Esophagus squamous epithelium (tissue), 5 donors: ENCODE measurements around the gene RPN2. TPM values are rescaled to one million over a fixed set of nuclear protein-coding genes. Genes with fewer than 3 reads are reported as not detected.

Experiments used
- DNase-seq: peaks from one replicate; lab custom pipeline; 2025; lab: John Stamatoyannopoulos, UW
- H3K27ac ChIP-seq, 4 donors: fragments of 200-600 bp; sonication (generic); one replicate each; pipeline ENCODE4 v1.5.1; 2016 to 2019; ENCODE audit warnings: mild to moderate bottlenecking in 1 of 4
- H3K27me3 ChIP-seq, 4 donors: fragments of 200-600 bp; sonication (generic); 1 replicate in 3 of 4; 2 replicates in 1 of 4; pipeline versions ENCODE4 v1.5.1 to v1.6.0; 2017 to 2021; ENCODE audit warnings: antibody characterized with exemption in 1 of 4
- H3K36me3 ChIP-seq, 3 donors: fragments of 200-600 bp; sonication (generic); one replicate each; pipeline ENCODE4 v1.5.1; 2016 to 2019
- H3K4me1 ChIP-seq, 3 donors: fragments of 200-600 bp; sonication (generic); one replicate each; pipeline ENCODE4 v1.5.1; 2017 to 2019
- H3K4me3 ChIP-seq, 4 donors: fragments of 200-600 bp; sonication (generic); 1 replicate in 3 of 4; 2 replicates in 1 of 4; pipeline ENCODE4 v1.5.1; 2016 to 2019; ENCODE audit warnings: mild to moderate bottlenecking in 2 of 4, moderate library complexity in 1 of 4
- H3K9me3 ChIP-seq, 3 donors: fragments of 200-600 bp; sonication (generic); one replicate each; pipeline ENCODE4 v1.5.1; 2016 to 2019
- CTCF ChIP-seq, 6 experiments: fragments of 450-650 bp in 4 of 6; fragments of 200-600 bp in 2 of 6; sonication (generic) in 2 of 6; IDR thresholded peaks; one replicate each; pipeline ENCODE4 v1.5.1; 2016 to 2019; ENCODE audit warnings: antibody characterized with exemption in 6 of 6, mild to moderate bottlenecking in 4 of 6, moderate library complexity in 4 of 6
- POLR2A ChIP-seq, 4 donors: fragments of 450-650 bp; IDR thresholded peaks; one replicate each; pipeline ENCODE4 v1.6.1; 2017; ENCODE audit warnings: antibody characterized with exemption in 4 of 4, mild to moderate bottlenecking in 4 of 4, moderate library complexity in 3 of 4
- WGBS, 2 donors: methylation state at CpG; one replicate each; pipeline ENCODE4 v1.1.5; 2018; 5-methylcytosine and 5-hydroxymethylcytosine counted together
- intact Hi-C: fragments of 100-400 bp; cut with DNase I; formaldehyde crosslinking; loops from one replicate; pipeline ENCODE4 v1.15.0; 2022
- total RNA-seq, 4 donors: library from RNA; depleted of rRNA; stranded (reverse); fragments of >200 nt; gene quantifications; one replicate each; pipeline ENCODE4 v1.1.0, GENCODE V29; 2016
- donor health status: DM: yes; HTN: yes; CAD: no.

RPN2 gene
- total RNA-seq, 4 donors from 2014 or later = 104 to 167 (median 137) TPM

DNA sequence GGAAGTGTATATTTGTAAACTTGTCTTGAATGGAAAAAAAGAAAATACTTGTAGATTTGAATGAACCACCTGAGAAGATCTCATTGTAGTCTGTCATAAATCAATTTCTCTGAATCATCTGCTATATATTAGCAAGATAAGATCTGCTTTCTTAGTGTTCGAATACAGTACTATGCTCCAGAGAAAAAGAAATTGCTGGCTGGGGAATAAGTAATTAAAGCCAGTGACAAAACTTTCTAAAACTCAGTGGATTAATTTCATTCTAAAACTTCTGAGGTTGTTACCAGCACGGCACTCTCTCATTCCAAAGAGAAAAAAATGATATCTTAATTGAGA lies 22.7 kb downstream of the RPN2 start:
- no peaks in the 10 kb centered on the region for H3K9me3 ChIP-seq
- WGBS, 2 donors = 50 to 59% methylated on average over 2 of the region's 2 CpGs
- H3K4me3 ChIP-seq = peak overlapping the region in 1 of 4 donors; percentile 25
- H3K36me3 ChIP-seq = peaks cover 0 to 94% (median 41%) of the 10 kb centered on the region in 3 donors
- peaks cover 0 to 37% (median 11%) of the 10 kb centered on the region in 3 donors for H3K4me1 ChIP-seq
- H3K27ac ChIP-seq = peak overlapping the region; percentile 29 to 65 (median 63)
- no peaks in the 10 kb centered on the region for H3K27me3 ChIP-seq
- TF ChIP-seq POLR2A (IDR thresholded peaks at IDR 0.05) = no peak
- intact Hi-C loops = no loop called here
- DNase-seq = no peak

DNA sequence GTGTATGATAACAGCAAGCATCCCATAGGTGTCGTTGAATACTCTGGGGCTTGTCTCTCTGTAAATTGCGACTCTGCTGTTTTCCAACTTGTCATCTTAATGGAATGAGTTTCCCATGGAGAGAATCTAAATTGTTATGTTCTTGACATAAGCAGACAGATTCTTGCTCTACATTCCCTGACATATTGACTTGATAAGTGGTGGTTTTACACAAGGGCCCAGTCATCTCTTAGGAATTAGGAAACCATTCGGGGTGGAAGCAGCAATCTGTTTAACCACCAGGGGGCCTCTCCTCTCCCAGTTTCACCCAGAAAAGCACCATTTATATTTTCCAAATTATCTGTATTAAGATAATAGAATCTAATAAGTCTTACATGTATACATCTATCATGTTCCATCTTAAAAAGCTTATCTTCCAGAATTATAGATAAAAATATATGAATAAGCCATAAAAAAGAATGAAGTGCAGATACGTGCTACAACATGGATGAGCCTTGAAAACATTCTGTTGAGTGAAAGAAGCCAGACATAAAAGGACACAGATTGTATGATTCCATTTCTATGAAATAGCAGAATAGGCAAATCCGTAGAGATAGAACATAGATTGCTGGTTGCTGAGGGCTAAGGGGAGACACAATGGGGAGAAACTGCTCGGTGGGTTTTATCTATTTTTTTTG lies 23.3 kb downstream of the RPN2 start:
- TF ChIP-seq CTCF (IDR thresholded peaks at IDR 0.05) (peak in 5 of 6 experiments; percentile 58 to 87 (median 81)), POLR2A (IDR thresholded peaks at IDR 0.05) (no peak)
- H3K27ac ChIP-seq = peak overlapping the region; percentile 29 to 65 (median 64)
- DNase-seq = no peak
- WGBS, 2 donors = 53 to 66% methylated on average over 6 of the region's 6 CpGs
- H3K4me1 ChIP-seq = peaks cover 0 to 37% (median 11%) of the 10 kb centered on the region in 3 donors
- peak overlapping the region in 1 of 4 donors; percentile 25 for H3K4me3 ChIP-seq
- H3K27me3 ChIP-seq = no peaks in the 10 kb centered on the region
- H3K9me3 ChIP-seq = no peaks in the 10 kb centered on the region
- peaks cover 0 to 94% (median 47%) of the 10 kb centered on the region in 3 donors for H3K36me3 ChIP-seq
- intact Hi-C loops = no loop called here

DNA sequence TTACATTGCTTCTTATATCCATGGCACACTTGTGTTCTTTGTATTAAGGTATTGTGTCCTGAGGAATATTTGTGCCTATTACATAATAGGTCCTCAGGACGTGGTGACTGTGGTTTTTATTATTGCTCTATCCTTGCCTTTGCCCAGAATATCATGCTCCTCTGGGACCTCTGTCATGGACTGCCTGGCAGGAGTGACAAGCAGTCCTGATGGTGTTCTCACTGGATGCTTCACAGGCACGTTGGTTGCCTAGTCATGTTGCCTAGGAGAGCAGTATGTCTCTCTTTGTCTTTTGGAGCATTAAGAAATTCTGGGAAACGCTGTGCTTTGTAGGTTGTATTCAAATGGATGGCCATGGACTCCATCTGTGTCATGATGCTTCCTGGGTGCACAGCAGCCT lies 24.9 kb downstream of the RPN2 start:
- TF ChIP-seq POLR2A (IDR thresholded peaks at IDR 0.05) (no peak), CTCF (IDR thresholded peaks at IDR 0.05) (no peak)
- no peaks in the 10 kb centered on the region for H3K27me3 ChIP-seq
- no peaks in the 10 kb centered on the region for H3K9me3 ChIP-seq
- intact Hi-C loops = no loop called here
- peaks cover 0 to 29% (median 7%) of the 10 kb centered on the region in 3 donors for H3K4me1 ChIP-seq
- H3K4me3 ChIP-seq = no peak overlapping the region
- peaks cover 0 to 97% (median 60%) of the 10 kb centered on the region in 3 donors for H3K36me3 ChIP-seq
- 66 to 73% methylated on average over 3 of the region's 3 CpGs for WGBS, 2 donors
- H3K27ac ChIP-seq = no peak overlapping the region
- DNase-seq = no peak

- Histone ChIP-seq H3K27ac (no peak overlapping the region), H3K4me1 (peaks cover 0 to 29% (median 3%) of the 10 kb centered on the region in 3 donors), H3K9me3 (no peaks in the 10 kb centered on the region), H3K4me3 (no peak overlapping the region), H3K27me3 (no peaks in the 10 kb centered on the region), H3K36me3 (peaks cover 0 to 97% (median 57%) of the 10 kb centered on the region in 3 donors)
- intact Hi-C loops = no loop called here
- TF ChIP-seq CTCF (IDR thresholded peaks at IDR 0.05) = no peak
- 78 to 89% methylated on average over 6 of the region's 6 CpGs for WGBS, 2 donors
- DNase-seq = no peak
Observed at GRCh38 chr20:37205130-37205529, 26.0 kb downstream of the RPN2 start.

DNA sequence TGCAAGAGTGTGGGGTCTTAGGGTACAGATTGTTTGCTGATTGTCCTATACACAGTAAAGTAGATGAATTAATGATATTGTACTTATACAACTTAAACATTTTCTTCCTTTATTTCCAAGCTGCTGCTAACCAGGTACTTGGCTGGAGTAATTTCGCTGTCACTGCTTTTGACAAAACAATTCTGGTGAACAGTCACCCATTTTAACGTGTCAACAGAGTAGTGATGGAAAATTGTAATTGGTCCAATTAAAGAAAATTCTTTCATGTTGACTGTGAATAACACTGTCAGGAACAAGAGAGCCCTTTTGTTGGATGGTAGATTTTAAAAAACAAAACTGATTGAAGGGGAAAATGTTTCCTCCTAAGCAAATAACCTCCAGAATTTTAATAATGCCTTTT lies 26.7 kb downstream of the RPN2 start:
- H3K9me3 ChIP-seq = no peaks in the 10 kb centered on the region
- 45 to 57% methylated on average over 2 of the region's 2 CpGs for WGBS, 2 donors

More for the DNA sequence above, 26.7 kb downstream of the RPN2 start:
- no peak overlapping the region for H3K27ac ChIP-seq
- peaks cover under 1 to 97% (median 53%) of the 10 kb centered on the region in 3 donors for H3K36me3 ChIP-seq
- TF ChIP-seq CTCF (IDR thresholded peaks at IDR 0.05) (no peak), POLR2A (IDR thresholded peaks at IDR 0.05) (no peak)
- no peak overlapping the region for H3K4me3 ChIP-seq
- intact Hi-C loops = no loop called here
- DNase-seq = no peak
- peaks cover 0 to 27% (median 3%) of the 10 kb centered on the region in 3 donors for H3K4me1 ChIP-seq
- no peaks in the 10 kb centered on the region for H3K27me3 ChIP-seq
